CD4-positive, alpha-beta T cell treated with Interleukin-17A for 1 hour (primary cell): Measurements from ENCODE around the gene RGS16.

Experiments used
- DNase-seq: peaks from one replicate; pipeline ENCODE4 v3.0.0-alpha.2; 2020

Gene RGS16

DNA sequence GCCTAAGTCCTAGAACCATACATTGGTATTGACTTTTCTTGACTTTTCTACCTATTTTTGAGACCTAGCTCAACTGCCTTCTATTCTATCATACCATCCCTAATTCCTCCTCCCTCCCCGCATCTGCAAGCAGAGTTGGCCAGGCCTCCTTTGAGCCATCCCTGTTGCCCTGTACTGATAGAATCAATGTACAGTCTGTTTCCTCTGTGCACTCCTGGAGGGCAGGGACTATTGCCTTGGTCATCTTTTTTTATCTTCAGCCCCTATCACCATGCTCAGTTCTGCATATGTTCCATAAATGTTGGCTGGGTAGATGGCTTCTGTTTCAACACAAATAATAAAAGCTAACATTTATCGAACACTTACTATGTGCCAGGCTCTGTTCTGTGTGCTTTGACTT is 4.0 kb upstream of the RGS16 start:
- no peak for DNase-seq

DNA sequence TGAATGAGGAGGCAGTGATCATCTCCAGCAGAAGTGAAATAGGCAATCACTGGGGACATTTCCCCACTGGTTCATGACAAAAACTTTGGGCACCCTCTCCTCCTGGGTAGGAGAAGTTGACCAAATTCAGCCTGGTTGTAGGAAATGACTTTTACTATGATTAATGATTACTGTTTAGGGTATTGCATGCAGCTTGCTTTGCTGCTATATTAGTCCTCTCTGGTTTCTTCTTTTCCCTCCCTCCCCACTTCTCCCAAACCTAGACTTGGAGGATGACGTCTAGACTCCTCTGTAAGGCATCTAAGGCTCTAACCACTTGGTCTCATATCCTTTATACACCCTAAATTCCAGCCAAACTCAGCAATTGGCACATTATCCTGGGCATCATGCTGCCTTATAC is 3.4 kb upstream of the RGS16 start:
- no peak for DNase-seq

DNA sequence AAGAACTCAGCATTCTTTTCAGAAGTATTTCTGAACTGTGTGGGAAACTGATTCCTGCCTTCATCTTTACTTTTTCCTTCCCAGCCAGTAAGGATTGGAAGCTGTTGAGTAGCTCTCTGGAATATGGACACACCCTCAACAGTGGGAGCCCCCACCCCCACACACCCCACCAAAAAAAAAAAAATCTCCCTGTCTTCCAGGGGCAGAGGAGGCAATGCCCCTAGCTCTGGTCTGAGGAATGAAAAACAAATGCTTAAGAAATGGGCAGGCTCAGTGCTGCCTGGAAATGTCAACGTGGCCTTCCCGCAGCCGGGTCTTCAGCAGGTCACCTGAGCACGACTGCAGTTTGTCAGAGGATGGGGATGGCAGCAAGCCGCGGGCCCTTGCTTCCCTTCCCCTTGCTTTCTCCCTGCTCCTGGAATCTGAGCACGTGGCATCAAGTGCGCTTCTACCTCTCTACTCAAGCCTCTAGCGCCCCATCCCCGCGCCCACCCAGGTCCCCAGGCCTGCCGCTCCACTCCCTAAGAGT is 479 bp downstream of the RGS16 start:
- no peak for DNase-seq

DNA sequence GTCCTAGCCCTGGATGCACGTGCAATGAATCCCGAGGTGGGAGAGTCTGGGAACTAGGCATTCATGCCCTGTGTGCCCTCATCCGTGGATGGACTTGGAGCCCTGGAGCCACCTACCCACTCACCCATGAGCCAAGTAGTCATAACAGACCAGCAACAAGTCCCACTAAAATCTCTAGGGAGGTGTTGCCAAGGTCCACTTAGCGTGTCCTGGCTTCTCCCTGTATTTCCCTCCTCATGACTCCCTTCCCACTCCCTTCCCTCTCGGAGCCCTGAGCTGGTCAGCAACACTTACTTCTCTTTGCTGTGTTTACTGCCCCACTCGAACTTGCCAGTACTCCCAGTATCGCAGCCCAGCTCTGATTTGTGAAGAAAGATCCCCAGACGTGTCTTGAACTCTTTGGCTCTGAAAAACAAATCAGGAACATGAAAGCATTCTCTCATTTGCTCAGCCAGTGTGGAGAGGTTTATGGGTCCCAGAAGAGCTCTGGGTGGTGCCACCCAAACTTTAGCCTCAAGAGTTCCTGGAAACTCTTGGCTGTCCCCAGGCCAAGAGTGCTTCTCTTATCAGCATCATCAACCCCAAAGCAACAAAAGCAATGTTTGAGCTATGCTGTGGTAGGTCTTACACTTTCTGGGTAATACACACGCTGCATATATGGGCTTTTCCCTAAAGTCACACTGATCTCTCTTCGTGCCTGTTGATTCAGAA is 1.1 kb downstream of the RGS16 start:
- DNase-seq = peak; percentile 51

DNA sequence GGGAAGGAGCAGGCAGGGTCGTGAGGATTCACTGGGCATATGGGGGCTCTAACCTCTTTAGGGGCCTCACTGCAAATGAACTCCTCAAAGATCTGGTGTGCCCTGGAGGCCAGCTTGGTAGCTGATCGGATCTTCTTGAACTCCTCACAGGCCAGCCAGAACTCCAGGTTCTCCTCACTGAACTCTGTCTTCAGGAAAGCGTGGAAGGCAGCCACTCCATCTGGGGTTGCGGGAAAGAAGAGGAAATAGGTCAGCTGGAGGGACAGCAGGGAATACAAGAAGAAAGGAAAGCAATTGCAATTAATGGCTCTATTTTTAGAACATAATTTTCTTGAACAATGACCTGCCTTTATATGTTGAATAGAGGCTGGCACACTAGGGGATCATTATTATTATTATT is 2.3 kb downstream of the RGS16 start:
- no peak for DNase-seq

DNA sequence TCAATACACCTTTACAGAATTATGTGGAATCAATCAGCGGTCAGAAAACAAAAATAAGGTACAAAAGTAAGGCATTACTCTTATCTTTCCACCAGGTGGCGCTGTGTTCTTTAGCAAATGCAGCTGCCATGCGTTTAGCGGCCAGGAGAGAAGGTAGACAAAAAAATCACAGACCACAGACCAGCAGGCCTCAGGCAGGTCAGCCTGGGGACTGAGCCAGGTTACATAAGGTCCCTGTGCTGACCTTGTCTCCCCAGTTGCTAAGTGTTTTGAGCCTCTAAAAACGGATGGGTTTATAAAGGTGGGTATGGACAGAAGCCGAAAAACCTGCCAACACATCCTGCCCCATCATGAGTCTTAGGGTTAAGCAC is 2.8 kb downstream of the RGS16 start:
- DNase-seq = peak; percentile 84

DNA sequence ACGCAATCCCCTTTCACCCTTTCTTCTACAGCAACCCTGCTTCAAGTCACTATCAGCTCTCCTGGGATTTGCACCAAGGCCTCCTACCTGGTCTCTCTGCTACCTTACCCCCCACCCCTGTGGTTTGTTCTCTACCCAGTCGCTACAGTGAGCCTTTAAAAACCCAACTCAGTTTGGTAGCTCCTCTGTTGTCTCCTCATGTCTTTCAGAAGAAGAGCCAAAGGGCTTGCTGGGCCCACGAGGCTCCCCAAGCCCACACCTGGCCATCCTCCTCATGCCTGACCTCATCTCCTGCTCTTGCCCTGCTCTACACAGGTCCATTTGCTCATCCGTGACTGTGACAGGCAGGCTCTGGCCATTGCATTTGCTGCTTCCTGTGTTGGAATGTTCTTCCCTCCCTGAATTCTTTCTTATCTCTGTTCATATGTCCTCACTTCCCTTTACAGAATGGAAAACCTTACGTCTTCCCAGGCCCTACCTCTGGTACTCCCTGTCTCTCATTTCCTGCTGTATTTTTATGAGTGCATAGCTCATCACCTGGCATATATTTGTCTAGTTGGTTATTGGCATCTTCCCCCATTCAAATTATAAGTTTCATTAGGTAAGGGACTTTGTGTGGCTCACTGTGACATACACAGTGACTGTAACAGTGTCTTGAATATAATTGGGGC is 3.3 kb downstream of the RGS16 start:
- DNase-seq = no peak

DNA sequence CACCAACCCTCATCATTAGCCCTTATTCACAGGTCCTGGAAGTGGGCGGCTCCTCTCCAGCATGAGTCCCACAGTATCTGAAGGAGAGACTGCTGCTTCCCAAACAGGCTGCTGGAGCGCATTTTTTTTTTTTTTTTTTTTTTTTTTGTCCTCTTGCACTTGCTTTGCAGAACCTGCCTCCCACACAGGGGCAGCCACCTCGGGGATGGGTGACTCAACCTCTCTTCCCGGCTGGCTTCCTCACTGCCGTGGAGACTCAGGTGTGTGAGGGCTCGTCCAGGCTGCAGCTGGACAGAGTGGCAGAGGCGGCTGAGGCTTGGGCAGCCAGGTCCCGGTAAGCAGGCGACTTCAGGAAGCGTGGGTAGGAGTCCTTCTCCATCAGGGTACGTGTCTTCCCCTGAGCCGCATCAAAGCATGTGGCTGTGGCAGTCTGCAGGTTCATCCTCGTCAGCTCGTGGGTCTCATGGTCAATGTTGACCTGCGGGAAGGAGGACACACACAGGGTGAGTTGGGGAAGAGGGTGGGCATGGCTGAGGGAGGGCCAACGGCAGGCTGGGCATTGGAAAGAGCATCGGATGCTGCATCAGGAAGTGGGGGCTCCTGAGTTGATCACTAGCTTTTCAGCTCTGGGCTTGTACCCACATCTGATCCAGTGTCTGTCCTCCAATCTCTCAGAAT is 4.0 kb downstream of the RGS16 start:
- DNase-seq = no peak

DNA sequence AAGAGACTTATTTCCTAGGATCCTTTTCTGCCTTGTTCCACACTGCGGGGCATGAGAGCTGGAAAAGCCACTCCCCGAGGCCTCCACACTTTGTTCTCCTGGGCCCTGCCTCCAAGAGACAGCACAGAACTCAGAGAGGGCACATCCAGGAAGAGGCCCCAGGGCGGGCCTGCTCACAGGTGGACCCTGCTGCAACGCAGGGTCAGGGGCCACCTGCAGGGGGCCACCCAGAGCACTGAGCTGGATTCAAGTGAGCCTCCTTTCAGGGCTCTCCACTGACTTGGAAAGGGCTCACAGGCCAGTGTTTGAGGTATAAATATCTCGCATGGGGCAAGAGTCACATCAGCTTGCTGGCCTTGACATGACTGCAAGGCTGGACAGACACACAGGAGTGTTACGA is 4.8 kb downstream of the RGS16 start:
- DNase-seq = no peak

DNA sequence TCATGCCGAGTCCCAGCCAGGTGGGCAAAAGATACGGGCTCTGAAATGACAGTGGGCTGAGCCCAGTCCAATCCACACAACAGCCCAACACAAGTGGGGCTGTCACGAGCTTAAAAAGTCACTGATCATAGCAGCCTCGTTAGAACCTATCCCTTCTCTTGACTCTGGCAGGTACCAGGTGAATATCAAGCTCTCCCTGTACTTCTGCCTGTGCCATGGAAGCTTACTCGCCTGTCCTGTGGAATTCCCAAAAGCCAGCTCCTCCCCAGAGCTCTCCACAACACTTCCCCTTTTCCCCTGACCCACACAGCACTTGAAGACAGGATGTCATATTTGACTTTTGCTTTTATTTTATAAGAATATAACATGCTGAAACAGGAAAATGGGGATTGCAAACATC is 5.9 kb downstream of the RGS16 start:
- no peak for DNase-seq

DNA sequence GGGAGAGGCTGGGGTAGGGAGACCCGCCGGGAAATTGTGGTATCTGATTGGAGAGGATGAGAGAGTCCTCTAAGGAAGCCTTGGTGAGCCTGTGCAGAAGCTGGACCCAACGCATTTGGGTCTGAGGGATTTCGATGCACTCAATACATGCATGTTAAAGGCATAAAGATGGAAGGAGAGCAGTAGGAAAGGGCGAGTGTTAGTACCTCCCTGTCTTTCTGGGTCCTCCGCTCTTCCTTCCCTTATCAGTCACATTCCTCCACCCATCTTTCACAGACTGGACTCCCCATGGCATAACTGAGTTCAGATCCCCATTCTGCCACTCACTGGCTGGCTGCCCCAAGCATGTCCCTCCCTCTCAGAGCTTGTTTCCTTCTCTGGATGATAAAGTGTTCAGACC is 7.3 kb downstream of the RGS16 start:
- DNase-seq = no peak

DNA sequence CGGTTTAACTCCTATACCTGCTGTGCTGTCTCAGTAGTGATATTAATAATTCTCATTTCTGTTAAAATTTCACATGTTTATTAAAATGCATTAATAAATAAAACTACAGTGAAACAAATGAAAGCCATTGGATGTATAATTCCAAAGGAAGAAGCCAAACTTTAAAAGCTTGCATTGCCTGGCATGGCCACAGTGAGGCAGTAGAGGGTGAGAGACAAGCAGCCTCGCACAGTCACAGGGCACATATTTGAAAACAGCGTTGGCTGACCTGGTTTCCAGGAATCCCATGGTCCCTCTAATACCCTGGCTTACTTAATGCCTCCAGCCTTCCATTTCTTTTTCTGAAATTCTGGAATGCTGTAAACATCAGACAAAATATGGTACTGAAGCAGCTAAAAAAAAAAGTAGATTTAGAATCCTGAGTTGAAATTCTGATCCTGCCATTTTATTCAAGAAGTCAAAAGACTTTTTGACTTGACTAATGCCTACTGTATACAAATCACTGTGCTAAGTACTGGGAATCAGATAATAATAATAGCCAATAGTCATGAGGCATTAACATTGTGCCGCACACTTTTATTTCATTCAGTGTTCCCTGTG is 8.4 kb downstream of the RGS16 start:
- peak; percentile 72 for DNase-seq

DNA sequence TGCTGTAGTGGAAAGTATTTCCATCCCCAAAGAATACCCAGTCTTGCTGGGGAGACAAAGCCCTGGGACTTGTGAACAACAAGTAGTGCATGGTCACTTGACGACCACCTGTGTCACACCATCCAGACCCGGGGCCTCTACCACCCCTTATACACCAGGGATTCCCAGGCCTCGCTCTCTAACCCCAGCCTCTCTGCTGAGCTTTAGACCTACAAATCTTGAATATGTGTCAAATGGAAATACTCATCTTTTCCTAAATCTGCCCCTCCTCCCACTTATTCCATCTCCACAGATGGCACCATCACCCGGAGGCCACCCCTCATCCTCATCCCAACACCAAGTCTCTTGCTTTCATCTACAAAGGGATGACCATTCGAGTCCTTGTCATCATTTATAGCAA is 14.3 kb downstream of the RGS16 start:
- no peak for DNase-seq

DNA sequence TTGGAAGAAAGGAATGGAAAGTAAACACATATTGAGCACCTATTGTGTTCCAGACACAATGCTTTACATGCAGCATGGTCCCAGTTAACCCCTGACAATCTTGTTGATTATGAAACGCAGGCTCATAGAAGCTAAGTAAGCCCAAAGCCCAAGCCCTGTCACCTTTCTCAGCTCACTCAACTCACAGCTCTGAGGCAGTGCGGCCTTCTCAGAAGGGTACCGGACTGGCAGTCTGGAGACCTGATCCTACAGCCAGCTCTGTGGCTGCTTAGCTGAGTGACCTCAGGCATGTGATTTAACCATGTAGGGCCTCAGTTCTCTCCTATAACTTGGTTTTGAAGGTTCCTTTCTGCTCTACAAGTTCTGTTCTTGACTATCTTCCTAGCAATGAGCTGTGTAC is 14.7 kb downstream of the RGS16 start:
- DNase-seq = no peak

DNA sequence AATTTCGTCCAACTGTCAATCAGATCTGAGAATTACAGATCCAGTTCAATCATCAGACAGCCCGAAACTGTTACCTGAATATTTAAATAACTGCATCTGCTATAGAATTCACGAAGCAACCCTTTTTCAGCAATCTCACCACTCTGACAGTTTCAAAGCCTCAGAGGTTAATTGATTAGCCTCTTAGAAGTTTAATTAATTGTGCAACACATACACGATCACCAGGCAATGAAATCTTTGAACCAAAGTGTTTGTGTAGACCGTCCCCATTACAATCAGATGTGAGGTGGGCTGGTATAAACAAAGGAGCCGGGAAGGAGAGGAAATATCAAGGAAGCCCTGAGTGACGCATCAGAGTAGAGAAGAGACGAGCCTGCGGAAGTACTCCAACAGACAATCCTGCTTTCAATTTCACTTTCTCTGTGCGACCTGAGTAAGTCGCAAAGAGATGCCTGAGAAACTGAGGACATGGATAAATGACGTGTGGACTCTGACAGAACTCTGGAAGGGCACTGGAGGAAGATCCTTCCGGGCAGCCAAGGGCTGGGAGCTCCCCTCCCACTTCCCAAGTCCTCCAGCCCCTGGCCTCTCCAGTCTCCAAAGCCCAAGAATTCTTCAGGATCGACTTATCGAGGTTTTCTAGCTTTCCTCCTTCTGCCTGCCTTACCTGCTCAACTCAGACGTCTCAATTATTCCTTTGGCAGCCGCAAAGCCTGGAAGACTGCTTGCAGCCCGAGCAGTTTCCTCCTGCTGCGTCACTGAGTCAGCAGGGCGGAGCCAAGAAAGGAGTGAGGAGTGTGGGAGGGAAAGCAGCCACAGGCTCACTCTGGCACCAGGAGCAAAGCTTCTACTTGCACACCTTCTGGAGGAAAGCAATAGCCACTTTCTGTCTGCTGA is 15.4 kb downstream of the RGS16 start, which contains the start of gene RNASEL:
Gene RNASEL (minus strand): TSS at position 757 of the 897 bp plus-strand sequence. CDS start 2,450 bp downstream, outside the sequence.
- peak; percentile 75 for DNase-seq

DNA sequence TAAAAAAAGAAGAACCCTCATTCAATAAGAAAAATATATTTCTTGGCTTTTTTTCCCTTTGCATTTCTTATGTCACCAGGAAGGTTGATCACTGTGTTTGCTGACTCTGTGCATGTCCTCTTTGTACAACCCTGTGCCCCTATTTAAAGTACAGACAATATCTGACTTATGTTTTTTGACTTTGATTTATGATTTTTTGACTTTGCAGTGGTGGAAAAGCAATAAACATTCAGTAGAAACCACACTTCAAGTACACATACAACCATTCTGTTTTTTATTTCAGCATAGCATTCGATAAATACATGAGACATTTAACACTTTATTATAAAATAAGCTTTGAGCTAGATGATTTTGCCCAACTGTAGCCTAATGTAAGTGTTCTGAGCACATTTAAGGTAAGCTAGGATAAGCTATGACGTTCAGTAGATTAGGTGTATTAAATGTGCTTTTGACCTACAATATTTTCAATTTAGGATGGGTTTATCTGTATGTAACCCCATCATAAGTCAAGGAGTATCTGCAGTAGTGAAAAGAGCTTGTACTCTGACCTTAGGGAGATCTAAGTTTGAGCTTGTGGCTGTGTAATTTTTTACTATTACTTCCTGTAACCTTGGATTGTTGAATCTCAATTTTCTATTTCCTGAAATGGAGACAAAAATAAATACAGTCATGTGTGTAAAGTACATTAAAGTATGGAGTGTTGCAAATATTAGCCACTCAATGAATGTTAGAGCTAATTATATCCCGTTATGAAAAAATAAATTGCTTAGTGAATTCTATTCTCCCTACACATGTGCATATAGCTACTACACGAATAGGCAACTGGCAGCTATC is 16.3 kb downstream of the RGS16 start:
- peak; percentile 15 for DNase-seq

DNA sequence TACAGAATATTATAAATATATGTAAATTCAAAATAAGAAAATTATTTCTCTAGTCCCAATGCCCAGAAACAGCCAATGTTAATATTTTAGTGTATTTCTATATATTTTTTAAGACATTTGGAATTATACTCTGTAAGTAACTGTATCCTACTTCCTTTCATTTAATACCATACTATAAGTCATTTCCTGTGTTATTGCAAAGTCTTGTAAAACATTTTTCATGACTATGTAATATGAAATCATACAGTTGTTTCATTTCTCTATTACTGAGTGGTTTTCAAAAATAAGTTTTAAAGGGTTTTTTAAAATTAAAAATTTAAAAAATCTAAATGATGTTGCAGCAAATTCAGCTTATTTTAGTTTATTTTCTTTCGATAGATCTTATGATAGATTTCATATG is 17.1 kb downstream of the RGS16 start:
- no peak for DNase-seq

DNA sequence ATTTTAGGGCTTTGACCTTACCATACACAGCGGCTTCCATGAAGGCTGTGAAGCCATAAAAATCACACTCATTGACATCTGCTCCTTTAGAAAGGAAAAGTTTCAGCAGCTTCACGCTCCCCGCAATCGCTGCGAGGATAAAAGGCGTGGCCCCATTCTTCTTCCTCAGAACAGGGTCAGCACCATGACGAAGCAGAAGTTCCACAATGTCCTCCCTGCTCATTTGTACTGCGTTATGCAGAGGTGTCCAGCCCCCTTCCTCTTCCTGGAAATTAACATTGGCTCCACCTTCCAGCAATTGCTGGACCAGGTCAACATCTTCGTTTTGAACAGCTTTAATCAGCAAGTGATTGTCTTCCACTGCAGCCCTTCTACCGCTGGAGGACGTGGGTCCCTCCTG is 17.8 kb downstream of the RGS16 start:
- no peak for DNase-seq

DNA sequence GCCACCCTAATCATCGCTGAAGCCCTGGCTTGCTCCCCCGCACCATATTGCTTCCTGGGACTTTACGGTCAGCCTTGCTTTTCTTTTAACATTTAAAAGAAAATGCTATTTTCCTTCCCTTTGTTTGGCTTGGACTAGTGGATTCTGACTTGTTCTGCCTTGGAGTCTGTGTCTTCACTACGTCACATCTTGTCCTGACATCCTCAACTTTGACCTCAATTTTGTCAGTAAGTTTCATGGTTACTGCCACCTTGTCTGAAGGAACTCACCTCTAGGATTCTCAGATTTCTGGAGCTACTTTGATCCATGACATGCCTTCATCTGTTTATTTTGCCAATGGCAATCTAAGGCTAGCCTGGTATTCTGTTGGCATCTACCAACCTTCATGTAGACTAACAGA is 19.4 kb downstream of the RGS16 start:
- DNase-seq = no peak

DNA sequence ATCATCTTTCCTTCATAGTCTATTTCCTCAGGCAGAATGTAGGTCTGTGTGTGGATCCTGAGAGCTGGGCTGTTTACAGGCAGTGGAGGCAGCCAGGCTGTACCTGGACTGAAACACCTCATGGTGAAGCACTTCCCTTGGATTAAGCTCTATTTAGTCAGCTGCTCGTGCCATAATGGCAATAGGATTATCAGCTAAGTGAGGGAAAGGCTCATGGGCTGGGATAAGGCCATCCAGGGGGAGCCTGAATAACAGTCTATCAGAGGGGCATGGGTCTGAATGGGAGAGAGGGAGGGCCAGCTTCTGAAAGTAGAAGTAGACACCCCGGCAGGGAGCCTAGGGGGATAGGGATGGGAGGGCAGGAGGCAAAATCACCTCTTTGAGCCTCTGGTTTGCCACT is 23.5 kb downstream of the RGS16 start:
- no peak for DNase-seq

DNA sequence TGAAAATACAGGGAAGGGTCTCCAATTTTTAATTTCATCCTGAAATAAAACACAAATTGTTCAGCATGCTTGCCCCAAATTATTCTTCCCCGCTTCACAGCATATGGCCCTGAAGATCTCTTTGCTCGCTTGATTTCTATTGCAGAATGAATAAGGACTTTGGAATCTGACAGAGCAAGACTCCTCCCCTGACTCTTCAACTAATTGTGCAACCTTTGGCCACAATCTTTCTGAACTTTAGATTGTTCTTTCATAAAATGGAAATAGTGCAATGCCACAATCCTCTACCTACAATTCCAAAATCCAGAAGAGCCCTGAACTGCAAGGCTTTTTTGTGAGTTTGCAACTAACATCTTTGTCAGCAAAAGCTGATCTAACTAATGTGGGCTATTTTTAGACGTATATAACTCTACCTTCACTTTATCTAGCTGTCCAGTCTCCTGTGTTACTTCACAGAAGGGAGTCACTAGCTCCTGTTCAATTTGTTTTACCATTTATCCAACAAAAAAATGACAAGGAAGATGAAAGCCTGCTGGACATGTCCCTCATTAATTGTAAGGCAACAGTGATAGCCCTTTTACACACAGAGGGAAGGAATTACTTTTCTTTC is 28.5 kb downstream of the RGS16 start:
- no peak for DNase-seq
